Activated CD4-positive, alpha-beta T cell treated with anti-CD3 and anti-CD28 coated beads for 1 hour (primary cell): Measurements from ENCODE around the gene IL25.

Experiments used
- DNase-seq: peaks from one replicate; pipeline ENCODE4 v3.0.0-alpha.2; 2020

Gene IL25

DNA sequence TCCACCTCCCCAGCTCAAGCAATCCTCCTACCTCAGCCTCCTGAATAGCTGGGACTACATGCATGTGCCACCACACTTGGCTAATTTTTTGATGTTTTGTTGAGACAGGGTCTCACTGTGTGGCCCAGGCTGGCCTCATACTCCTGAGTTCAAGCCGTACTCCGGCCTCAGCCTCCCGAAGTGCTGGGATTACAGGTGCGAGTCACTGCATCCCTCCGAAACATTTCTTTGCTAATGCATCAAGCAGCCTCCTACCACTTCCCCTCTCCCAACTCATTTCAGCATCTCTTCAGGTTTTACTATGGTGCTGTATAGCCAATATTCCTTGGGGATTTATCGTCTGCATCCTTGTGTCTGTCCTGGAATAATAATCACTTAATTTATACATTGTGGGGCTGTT lies 17.6 kb upstream of the IL25 start:
- no peak for DNase-seq

DNA sequence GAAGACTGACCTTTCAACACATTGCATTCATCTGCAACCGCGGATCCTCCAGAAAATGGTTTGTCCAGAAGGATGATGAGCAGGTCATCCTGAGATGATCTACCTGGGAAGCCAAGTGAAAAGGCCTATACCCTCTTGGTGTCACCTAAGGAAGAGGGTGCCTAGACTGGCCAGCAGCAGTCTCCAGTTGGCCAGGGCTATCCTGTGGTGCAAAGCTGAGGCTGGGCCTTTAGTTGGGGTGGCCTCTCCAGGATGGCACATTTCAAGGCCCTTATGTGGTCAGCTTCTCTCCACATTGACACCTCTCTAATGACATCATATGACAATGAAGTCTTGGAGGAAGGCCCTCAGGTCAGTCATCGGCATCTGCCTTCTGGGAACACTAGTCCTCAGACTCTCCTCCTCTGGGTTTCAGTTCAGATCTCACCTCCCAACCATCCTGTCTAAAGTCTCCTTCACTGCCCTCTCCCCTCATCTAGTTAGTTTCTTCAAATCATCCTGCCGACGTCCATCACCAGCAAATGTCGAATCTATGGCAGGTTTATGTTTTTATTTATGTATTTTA lies 16.7 kb upstream of the IL25 start:
- DNase-seq = no peak

DNA sequence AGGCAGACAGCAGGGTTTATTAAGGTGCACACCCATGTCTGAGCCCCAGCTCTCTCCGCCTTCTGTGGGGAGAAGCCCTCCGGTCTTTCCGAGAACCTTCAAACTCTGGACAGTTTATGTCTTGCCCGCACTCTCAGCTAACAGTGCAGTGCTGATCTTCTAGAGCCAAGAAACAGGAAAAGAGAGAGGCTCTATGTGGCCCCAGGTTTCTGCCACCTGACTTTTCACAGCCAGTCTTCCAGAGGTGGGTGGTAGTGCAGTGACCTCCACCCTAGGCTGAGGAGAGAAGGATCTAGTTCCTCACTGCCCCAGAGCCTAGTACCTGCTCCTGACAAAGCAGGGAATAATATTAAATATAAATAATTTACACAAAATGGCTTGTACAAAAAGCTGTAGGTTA lies 15.9 kb upstream of the IL25 start:
- DNase-seq = no peak

GRCh38 chr14:23357261-23357660 lies 15.3 kb upstream of the IL25 start:
- DNase-seq = no peak

DNA sequence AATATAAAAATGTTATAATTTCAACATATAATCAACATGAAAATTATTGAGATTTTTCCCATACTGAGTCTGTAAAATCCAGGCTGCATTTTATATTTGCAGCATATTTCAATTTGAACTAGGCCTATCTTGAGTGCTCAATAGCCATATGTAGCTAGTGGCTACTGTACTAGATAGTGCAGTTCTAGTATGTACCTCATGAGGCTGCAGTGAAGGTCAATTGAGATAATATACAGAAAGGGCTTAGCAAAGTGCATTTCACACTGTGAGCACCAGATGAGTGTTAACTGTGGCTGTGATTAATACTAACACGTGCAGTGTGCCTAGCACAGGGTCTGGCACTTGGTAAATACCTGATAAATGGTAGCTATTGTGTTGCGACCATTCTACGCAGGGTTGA lies 14.6 kb upstream of the IL25 start:
- no peak for DNase-seq

DNA sequence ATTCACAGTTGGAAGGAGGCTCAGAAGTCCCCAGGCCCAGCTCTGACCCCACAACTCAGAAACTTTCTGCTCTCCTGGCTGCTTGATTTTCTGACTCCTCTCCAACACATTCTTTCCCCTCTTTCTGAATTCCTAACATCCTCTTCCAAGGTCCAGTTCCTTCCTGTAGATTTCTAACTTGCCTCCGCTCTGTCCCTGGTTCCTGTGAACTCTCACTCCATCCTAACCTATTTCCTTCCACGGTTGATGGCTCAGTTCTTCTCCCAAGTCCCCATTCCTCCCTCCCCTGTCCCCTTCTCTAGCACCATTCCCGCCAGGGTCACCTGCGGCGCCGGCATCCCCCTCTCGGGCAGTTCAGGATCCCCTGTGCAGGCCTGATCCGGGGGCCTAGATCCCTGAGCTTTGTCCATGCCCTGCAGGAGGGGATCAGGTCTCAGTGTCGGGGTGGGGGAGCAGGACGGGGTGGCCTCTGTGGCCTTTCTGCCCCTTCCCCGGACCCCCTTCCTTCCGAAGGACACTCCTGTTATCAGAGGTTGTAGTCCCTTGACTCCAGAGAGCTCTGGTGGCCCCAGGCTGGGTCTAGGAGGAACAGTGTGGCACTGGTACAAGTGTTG lies 13.9 kb upstream of the IL25 start:
- DNase-seq = no peak

DNA sequence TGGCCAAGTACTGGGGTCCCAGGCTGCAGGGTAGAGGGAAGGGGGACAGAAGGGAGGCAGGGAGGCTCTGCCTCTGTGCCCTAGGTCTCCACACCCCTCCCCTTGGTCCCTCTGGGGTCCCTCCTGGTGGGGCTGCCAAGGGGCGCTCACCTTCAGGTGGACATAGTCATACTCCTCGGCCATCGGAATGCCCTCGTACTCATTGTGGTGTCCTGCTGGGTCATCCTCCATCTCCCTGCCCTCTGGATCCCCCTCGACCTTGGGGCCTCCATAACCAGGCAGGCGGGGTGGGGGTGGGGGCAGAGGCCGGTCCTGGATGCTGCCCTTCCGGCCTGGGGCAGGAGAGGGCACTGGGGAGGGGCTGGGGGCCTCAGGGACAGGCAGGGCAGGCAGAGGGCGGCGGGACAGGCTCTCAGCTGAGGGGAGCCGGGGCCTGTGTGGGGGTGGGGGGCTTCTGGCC lies 13.4 kb upstream of the IL25 start:
- DNase-seq = no peak

DNA sequence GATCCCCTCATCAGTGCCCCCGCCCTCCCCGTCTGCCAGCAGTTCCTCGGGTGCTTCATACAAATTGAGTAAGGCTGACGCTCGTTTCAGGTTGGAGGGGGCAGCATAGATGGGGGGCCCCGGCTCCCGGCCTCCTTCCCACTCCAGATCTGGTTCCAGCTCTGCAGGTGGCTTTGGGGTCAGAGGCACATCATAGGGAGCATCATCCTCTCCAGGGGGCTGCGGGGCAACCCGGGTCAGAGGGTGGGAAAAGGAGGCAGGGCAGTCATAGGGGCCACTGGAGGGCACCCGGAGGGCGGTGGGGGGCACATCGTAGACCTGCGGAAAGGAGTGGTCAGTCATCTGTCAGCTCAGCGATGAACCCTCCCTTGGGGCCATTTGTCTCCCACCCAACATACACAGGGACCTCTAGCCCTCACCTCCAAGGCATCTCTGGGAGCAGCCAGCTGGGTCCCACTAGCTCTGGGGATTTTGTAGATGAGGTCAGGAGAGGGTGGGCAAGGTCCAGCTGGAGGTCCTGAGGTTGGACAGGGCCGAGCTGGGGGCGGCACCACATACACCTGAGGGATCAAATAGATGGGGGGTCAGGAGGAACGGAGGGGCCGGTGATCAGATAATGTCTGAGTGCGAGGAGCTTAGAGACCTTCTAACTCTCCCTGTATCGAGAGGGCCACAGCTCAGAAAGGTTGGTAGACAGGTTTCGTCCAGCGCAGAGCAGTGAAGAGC lies 12.7 kb upstream of the IL25 start:
- no peak for DNase-seq

DNA sequence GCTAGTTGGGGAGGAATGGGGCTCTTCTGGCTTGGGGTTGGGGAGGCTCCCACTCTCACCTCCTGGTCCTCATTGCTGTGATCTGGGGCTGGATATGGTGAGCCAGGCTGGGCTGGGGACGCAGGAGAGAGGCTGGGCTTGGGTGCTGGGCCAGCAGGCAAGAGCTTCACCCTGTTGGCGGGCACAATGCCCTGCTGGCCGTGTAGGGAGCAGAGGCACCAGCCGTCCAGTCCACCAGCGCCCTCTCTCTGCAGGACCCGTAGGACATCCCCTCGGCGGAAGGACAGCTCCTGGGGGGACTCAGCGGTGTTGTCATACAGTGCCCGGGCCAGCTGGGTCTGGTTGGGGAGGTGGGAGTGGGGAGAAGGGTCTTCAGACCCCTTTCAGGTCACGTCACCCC lies 12.1 kb upstream of the IL25 start:
- DNase-seq = no peak

DNA sequence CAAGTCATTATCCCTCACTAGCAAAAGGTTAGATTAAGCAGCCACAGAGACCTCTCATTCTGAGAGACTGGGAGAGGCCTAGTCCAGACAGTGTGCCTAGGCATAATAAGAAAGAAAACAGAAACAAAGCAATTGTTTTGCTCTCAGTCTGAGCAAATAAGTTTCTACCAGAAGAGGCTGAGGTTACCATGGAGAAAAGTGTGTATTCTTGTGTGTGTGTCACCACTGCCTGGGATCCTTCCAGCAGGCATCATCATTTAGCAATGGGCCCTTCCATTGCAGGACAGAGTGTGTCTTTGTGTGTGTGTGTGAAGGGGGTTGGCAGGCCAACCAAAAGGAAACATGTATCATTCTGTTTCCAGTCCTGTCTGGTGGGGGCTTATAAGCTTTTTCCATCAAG lies 11.3 kb upstream of the IL25 start:
- no peak for DNase-seq

DNA sequence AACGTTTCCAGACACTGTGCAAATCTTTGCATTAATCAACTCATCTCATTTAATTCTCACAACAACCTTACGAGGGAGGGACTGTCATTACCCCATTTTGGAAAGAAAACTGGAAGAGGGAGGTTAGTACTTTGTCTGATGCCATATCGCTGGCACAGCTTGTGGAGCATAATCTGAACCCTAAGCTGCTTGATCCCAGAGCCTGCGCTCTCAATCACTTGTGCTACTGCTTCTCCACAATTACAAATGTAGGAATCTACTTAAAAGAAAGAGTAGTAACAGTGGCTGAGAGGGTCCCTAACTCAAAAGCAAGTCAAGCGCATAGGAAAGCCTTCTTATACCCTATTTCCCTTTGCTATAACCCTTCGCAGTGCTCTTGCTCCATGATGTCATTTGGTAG lies 10.8 kb upstream of the IL25 start:
- DNase-seq = no peak

DNA sequence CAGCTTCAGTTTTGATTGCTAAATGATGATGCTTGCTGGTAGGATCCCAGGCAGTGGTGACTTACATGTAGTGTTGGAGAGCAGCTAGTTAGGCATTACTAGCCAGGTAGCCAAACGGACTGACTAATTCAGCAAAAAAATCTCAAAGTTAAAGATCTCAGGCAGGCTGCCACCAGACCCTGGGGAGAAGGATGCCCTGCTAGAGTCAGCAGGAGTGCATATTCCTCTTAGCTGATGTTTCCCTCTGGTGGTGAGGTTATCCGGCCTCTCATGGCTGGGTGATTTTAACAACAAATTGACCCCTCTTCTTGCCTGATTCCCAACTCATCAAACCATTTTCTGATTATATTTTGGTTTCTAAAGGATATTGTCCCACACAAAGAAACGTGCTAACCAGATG lies 10.4 kb upstream of the IL25 start:
- no peak for DNase-seq

- no peak for DNase-seq
These were observed 8.2 kb upstream of the IL25 start for GRCh38 chr14:23364164-23365035.

- DNase-seq = no peak
These were observed 7.4 kb upstream of the IL25 start, which contains the start of gene EFS for GRCh38 chr14:23365036-23365731. Gene EFS (minus strand): TSS chr14:23365172. CDS start chr14:23365025, 147 bp downstream.

GRCh38 chr14:23365732-23366425 lies 6.7 kb upstream of the IL25 start:
- DNase-seq = no peak

- no peak for DNase-seq
These were observed 6.1 kb upstream of the IL25 start for GRCh38 chr14:23366426-23366921.

- DNase-seq = no peak
These were observed 2.4 kb upstream of the IL25 start for GRCh38 chr14:23370221-23370620.

DNA sequence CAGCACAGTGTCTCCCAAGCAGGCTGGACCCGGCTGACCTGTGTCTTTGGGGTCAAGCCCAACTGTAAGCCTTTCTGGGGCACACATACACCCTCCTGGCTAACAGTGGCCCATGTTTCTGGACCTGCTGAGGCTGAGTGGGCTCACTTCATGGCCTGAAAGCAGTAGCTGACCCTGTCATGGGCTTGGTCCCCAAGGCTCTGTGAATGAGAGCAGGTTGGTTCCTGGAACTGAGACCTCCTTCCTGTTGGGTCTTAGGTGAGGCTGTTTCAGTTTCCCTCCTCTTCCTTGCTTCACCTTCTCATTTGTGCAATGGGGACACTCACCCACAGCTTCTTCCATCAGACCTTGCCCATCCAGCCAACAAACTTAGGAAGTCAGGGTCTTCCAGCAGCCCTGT lies 744 bp upstream of the IL25 start:
- no peak for DNase-seq

DNA sequence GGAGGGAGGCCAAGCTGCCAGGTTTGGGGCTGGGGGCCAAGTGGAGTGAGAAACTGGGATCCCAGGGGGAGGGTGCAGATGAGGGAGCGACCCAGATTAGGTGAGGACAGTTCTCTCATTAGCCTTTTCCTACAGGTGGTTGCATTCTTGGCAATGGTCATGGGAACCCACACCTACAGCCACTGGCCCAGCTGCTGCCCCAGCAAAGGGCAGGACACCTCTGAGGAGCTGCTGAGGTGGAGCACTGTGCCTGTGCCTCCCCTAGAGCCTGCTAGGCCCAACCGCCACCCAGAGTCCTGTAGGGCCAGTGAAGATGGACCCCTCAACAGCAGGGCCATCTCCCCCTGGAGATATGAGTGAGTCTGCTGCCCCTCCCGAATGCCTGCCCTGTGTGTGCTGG lies 432 bp downstream of the IL25 start:
- no peak for DNase-seq

GRCh38 chr14:23375527-23376251 lies 3.1 kb downstream of the IL25 start:
- no peak for DNase-seq

GRCh38 chr14:23376482-23377197 lies 4.0 kb downstream of the IL25 start, which contains the start of gene CMTM5:
Gene CMTM5 (plus strand): TSS chr14:23377046. CDS start chr14:23377252, 206 bp downstream.
- no peak for DNase-seq
